NCI-H460 (cell line): Measurements from ENCODE around the gene EDDM3A. TPM values are rescaled to one million over a fixed set of nuclear protein-coding genes. Genes with fewer than 3 reads are reported as not detected.
"Not testable (repeated sequence)": the region's sequence is repeated elsewhere in the genome, so short reads cannot be mapped to it uniquely, and the experiment has no call there.

Source experiments
- DNase-seq: peaks from one replicate; pipeline ENCODE4 v3.0.0-alpha.2; 2016; ENCODE audit warnings: low read depth; ENCODE audit errors: extremely low read depth
- polyA plus RNA-seq: library from polyadenylated mRNA; depleted of rRNA; stranded (reverse); fragments of >200 nt; gene quantifications from 2 replicates; pipeline ENCODE4 v1.2.3, GENCODE V29; 2014; cell fraction: nucleus; rRNA removed
- total RNA-seq: library from RNA; depleted of rRNA; stranded (reverse); fragments of >200 nt; shearing (Covaris generic); gene quantifications from 2 replicates; pipeline ENCODE4 v1.2.3, GENCODE V29; 2014; rRNA removed

EDDM3A gene
- total RNA-seq, result not detected in 2 replicates
- polyA plus RNA-seq, result not detected in 2 replicates

GRCh38 chr14:20745571-20746358, at the start of gene EDDM3A:
Gene EDDM3A (plus strand): TSS chr14:20745887. CDS start chr14:20747581, 1,694 bp downstream.
- no peak for DNase-seq

- DNase-seq, result no peak
These were observed 48.9 kb upstream of the EDDM3A start for GRCh38 chr14:20696764-20697163.

- peak; percentile 83 for DNase-seq
These were observed 48.2 kb upstream of the EDDM3A start for GRCh38 chr14:20697273-20698017.

GRCh38 chr14:20698018-20698329, 47.7 kb upstream of the EDDM3A start:
- DNase-seq, result no peak

- no peak for DNase-seq
These were observed 46.8 kb upstream of the EDDM3A start for GRCh38 chr14:20698934-20699333.

- DNase-seq, result no peak
These were observed 45.8 kb upstream of the EDDM3A start for GRCh38 chr14:20699931-20700330.

- not testable (repeated sequence) for DNase-seq
These were observed 44.7 kb upstream of the EDDM3A start for GRCh38 chr14:20700965-20701364.

- DNase-seq, result no peak
These were observed 38.9 kb upstream of the EDDM3A start for GRCh38 chr14:20706657-20707355.

- DNase-seq, result no peak
These were observed 38.1 kb upstream of the EDDM3A start for GRCh38 chr14:20707622-20708021.

- no peak for DNase-seq
These were observed 34.4 kb upstream of the EDDM3A start for GRCh38 chr14:20711261-20711660.

GRCh38 chr14:20711685-20712084, 34.0 kb upstream of the EDDM3A start:
- DNase-seq, result no peak

GRCh38 chr14:20712904-20713303, 32.8 kb upstream of the EDDM3A start:
- DNase-seq, result no peak

GRCh38 chr14:20714593-20715250, 31.0 kb upstream of the EDDM3A start:
- DNase-seq, result peak; percentile 72

GRCh38 chr14:20719777-20720176, 25.9 kb upstream of the EDDM3A start:
- no peak for DNase-seq

GRCh38 chr14:20720741-20721140, 24.9 kb upstream of the EDDM3A start:
- DNase-seq, result no peak

GRCh38 chr14:20722016-20722415, 23.7 kb upstream of the EDDM3A start:
- DNase-seq, result no peak

GRCh38 chr14:20723488-20723887, 22.2 kb upstream of the EDDM3A start:
- DNase-seq, result no peak

- DNase-seq, result not testable (repeated sequence)
These were observed 19.6 kb upstream of the EDDM3A start for GRCh38 chr14:20726121-20726520.

- DNase-seq, result no peak
These were observed 19.2 kb upstream of the EDDM3A start for GRCh38 chr14:20726531-20726930.

GRCh38 chr14:20730891-20731290, 14.8 kb upstream of the EDDM3A start:
- peak; percentile 63 for DNase-seq

GRCh38 chr14:20732477-20732876, 13.2 kb upstream of the EDDM3A start:
- DNase-seq, result no peak
